WI38 (cell line): Measurements from ENCODE around the gene LEKR1.

Experiments used
- H3K4me3 ChIP-seq: 2 replicates; pipeline ENCODE4 v1.5.1; 2011; ENCODE audit warnings: low read depth, mild to moderate bottlenecking, control low read depth, low read length
- CTCF ChIP-seq: IDR thresholded peaks from 2 replicates; pipeline ENCODE4 v1.5.1; 2012; ENCODE audit warnings: low read depth, mild to moderate bottlenecking, control low read depth, low read length

Gene LEKR1

DNA sequence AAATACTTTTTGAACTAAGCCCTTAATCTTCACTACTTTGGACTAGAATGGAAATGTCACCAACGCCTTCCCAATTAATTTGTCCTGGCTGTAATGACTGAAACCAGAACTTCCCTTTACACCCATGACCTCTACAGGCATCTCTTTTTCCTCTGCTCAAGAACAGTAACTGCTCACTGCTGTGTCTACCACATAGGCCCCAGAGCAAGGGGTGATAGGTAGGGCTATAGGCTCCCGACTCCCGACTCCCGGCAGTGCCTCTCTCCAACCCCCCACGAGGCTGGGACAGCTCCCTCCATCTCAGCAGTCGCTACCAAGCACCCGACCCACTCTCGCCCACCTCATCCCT is 384 bp upstream of the LEKR1 start:
- H3K4me3 ChIP-seq: peak overlapping the region; percentile 73
- TF ChIP-seq CTCF: no peak

- H3K4me3 ChIP-seq: peak overlapping the region; percentile 73
- TF ChIP-seq CTCF: no peak
Observed at GRCh38 chr3:156826896-156827882, 1.0 kb downstream of the LEKR1 start.

GRCh38 chr3:156831006-156831405 is 4.9 kb downstream of the LEKR1 start:
- no peak for TF ChIP-seq CTCF
- no peak overlapping the region for H3K4me3 ChIP-seq

- no peak for TF ChIP-seq CTCF
- no peak overlapping the region for H3K4me3 ChIP-seq
Observed at GRCh38 chr3:156834435-156834834, 8.3 kb downstream of the LEKR1 start.

- TF ChIP-seq CTCF: no peak
- no peak overlapping the region for H3K4me3 ChIP-seq
Observed at GRCh38 chr3:156834962-156835535, 8.9 kb downstream of the LEKR1 start.

- no peak overlapping the region for H3K4me3 ChIP-seq
- no peak for TF ChIP-seq CTCF
Observed at GRCh38 chr3:156836701-156837100, 10.5 kb downstream of the LEKR1 start.

DNA sequence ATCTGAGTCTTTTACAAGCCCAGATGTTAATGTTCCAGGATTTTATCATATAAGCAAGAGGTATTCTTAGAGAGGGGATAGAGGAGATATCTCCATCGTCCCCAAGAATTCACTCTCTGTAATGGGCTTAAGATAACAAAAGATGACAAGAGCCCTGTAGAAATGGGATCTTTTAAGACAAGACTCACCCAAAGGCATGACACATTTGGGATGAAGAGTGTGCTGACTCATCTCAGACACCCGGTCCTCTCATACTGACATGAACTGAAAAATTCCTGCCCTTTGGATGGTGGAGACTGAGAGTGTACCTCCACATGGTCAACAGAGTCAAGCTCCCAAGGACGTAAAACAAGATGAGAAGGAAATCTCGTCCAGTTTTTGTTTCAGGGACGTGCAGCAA is 11.0 kb downstream of the LEKR1 start:
- no peak for TF ChIP-seq CTCF
- no peak overlapping the region for H3K4me3 ChIP-seq
